MCF 10A (cell line): ENCODE measurements around the gene NHLRC4. TPM values are rescaled to one million over a fixed set of nuclear protein-coding genes. Genes with fewer than 3 reads are reported as not detected.

ENCODE experiments used
- BruUV-seq: library from RNA; stranded (reverse); fragments of 400-500 nt; replicated peaks from 2 replicates; lab custom pipeline; 2021; lab: Mats Ljungman, UMichigan
- CTCF ChIA-PET: fragments of 300-600 bp; sonication (Branson Sonifier 250); formaldehyde crosslinking; extraction: SDS; loops from one replicate; lab custom pipeline; 2021; ENCODE audit warnings: antibody characterized with exemption, inconsistent platforms; lab: Yijun Ruan, JAX
- POLR2A ChIA-PET: fragments of 300-600, 350-650 bp; sonication (Branson Sonifier 250); formaldehyde crosslinking; extraction: SDS; loops from one replicate; lab custom pipeline; 2020; ENCODE audit warnings: antibody characterized with exemption, inconsistent platforms; lab: Yijun Ruan, JAX
- DNase-seq: peaks from one replicate; pipeline ENCODE4 v3.0.0-alpha.2; 2018; ENCODE audit not compliant: unreplicated experiment
- H3K27ac Mint-ChIP-seq: one replicate; pipeline ENCODE4 v1.8.0; 2022; ENCODE audit warnings: mild to moderate bottlenecking, low read depth, mixed read lengths; ENCODE audit not compliant: unreplicated experiment
- H3K27me3 Mint-ChIP-seq: one replicate; pipeline ENCODE4 v1.8.0; 2022; ENCODE audit warnings: mixed read lengths; ENCODE audit not compliant: insufficient read depth, unreplicated experiment
- H3K36me3 Mint-ChIP-seq: one replicate; pipeline ENCODE4 v1.8.0; 2022; ENCODE audit warnings: mild to moderate bottlenecking, moderate library complexity, mixed read lengths; ENCODE audit not compliant: insufficient read depth, unreplicated experiment
- H3K4me1 Mint-ChIP-seq: one replicate; pipeline ENCODE4 v1.8.0; 2022; ENCODE audit warnings: mixed read lengths; ENCODE audit not compliant: insufficient read depth, unreplicated experiment
- H3K4me3 Mint-ChIP-seq: one replicate; pipeline ENCODE4 v1.8.0; 2022; ENCODE audit warnings: mild to moderate bottlenecking, moderate library complexity, mixed read lengths; ENCODE audit not compliant: unreplicated experiment
- H3K9me3 Mint-ChIP-seq: one replicate; pipeline ENCODE4 v1.8.0; 2022; ENCODE audit warnings: mixed read lengths; ENCODE audit not compliant: unreplicated experiment
- CTCF ChIP-seq: fragments of 200-600 bp; IDR thresholded peaks from one replicate; pipeline ENCODE4 v1.8.0; 2022; ENCODE audit warnings: antibody characterized with exemption, mild to moderate bottlenecking; ENCODE audit not compliant: unreplicated experiment
- intact Hi-C: fragments of 100-400 bp; cut with micrococcal nuclease; formaldehyde crosslinking; loops from 2 replicates; pipeline ENCODE4 v1.14.1; 2022
- total RNA-seq: library from RNA; stranded (reverse); gene quantifications from 2 replicates; pipeline ENCODE4 v1.2.3, GENCODE V29; 2022

The NHLRC4 gene
- total RNA-seq, 1 experiment from 2014 or later: not detected

GRCh38 chr16:598823-599739 lies 32.3 kb downstream of the NHLRC4 start:
- no TSS peak for BruUV-seq
- Mint-ChIP-seq H3K27ac (no peak overlapping the region), H3K36me3 (peaks cover 48% of the 10 kb centered on the region), H3K9me3 (no peaks in the 10 kb centered on the region), H3K27me3 (no peaks in the 10 kb centered on the region), H3K4me3 (no peak overlapping the region), H3K4me1 (peaks cover 20% of the 10 kb centered on the region)
- TF ChIP-seq CTCF: no peak
- POLR2A ChIA-PET: interaction anchor here (1.1 kb wide), 1 partner anchor 11 kb away, joined by 3 read pairs; no protein-coding TSS in a partner anchor
- DNase-seq: no peak
- intact Hi-C loops: no loop called here
- CTCF ChIA-PET: no interaction called here

GRCh38 chr16:600781-601180 lies 34.0 kb downstream of the NHLRC4 start:
- Mint-ChIP-seq H3K4me3 (no peak overlapping the region), H3K4me1 (peaks cover 13% of the 10 kb centered on the region), H3K27ac (no peak overlapping the region), H3K36me3 (peaks cover 42% of the 10 kb centered on the region), H3K9me3 (no peaks in the 10 kb centered on the region), H3K27me3 (no peaks in the 10 kb centered on the region)
- CTCF ChIA-PET: interaction anchor here (0.6 to 1.3 kb wide), 5 partner anchors 10 to 1033 kb away, joined by 3 to 5 read pairs (median 3); partner anchors contain the start of gene METTL26
- no peak for TF ChIP-seq CTCF
- intact Hi-C loops: no loop called here
- POLR2A ChIA-PET: interaction anchor here (0.9 to 1.7 kb wide), 5 partner anchors 10 to 70 kb away, joined by 3 to 6 read pairs (median 3); no protein-coding TSS in a partner anchor
- BruUV-seq: no TSS peak
- no peak for DNase-seq

- H3K27me3 Mint-ChIP-seq: no peaks in the 10 kb centered on the region
- intact Hi-C loops: no loop called here
- POLR2A ChIA-PET: no interaction called here
- H3K4me3 Mint-ChIP-seq: no peak overlapping the region
- H3K9me3 Mint-ChIP-seq: no peaks in the 10 kb centered on the region
- peaks cover 18% of the 10 kb centered on the region for H3K36me3 Mint-ChIP-seq
- no peaks in the 10 kb centered on the region for H3K4me1 Mint-ChIP-seq
- no peak for TF ChIP-seq CTCF
- CTCF ChIA-PET: no interaction called here
- no peak overlapping the region for H3K27ac Mint-ChIP-seq
- no TSS peak for BruUV-seq
- no peak for DNase-seq
These were observed 37.1 kb downstream of the NHLRC4 start for GRCh38 chr16:603933-604332.

GRCh38 chr16:606656-607307 lies 40.0 kb downstream of the NHLRC4 start:
- BruUV-seq: no TSS peak
- CTCF ChIA-PET: interaction anchor here (0.5 kb wide), 1 partner anchor 35 kb away, joined by 3 read pairs; no protein-coding TSS in a partner anchor

More at GRCh38 chr16:606656-607307, 40.0 kb downstream of the NHLRC4 start:
- no peaks in the 10 kb centered on the region for H3K27me3 Mint-ChIP-seq
- POLR2A ChIA-PET: interaction anchor here (1.9 kb wide), 1 partner anchor 15 kb away, joined by 4 read pairs; no protein-coding TSS in a partner anchor
- intact Hi-C loops: no loop called here
- no peaks in the 10 kb centered on the region for H3K9me3 Mint-ChIP-seq
- H3K4me1 Mint-ChIP-seq: peaks cover 15% of the 10 kb centered on the region
- DNase-seq: no peak
- H3K4me3 Mint-ChIP-seq: no peak overlapping the region
- H3K36me3 Mint-ChIP-seq: peaks cover 17% of the 10 kb centered on the region
- H3K27ac Mint-ChIP-seq: no peak overlapping the region
- no peak for TF ChIP-seq CTCF
